ENCODE measurements around the gene METTL8.
A peak's percentile ranks its signal among the peaks of the same experiment; 100 is the strongest.

Gene METTL8

GRCh38 chr2:171411791-171412483 lies 21.9 kb downstream of the METTL8 start:
- DNase-seq (ENCODE audit: low read depth): peak; percentile 39
- H3K4me3 ChIP-seq (ENCODE audit: low read depth, low read length): no peak overlapping the region
- no peak for TF ChIP-seq CTCF (conservative IDR thresholded peaks at IDR 0.05; ENCODE audit: low read depth, low read length)

DNA sequence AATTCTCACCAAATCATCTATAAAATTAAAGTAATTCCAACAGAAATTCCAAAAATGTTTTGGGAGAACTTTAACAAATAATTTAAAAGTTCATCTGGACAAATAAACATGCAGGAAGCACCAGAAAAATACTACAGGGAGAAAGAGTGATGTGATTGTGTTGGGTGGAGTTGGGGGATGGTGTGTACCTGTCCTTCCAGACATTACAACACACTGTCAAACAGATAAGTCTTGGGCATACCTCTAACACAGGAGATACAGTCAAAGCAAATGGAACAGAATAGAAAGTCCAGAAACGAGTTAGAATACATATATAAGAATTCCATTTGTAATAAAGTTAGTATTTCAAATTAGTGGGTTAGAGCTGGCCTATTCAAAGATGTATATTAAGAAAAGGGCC lies 22.6 kb downstream of the METTL8 start:
- TF ChIP-seq CTCF (conservative IDR thresholded peaks at IDR 0.05; ENCODE audit: low read depth, low read length): no peak
- no peak for DNase-seq (ENCODE audit: low read depth)
- no peak overlapping the region for H3K4me3 ChIP-seq (ENCODE audit: low read depth, low read length)

GRCh38 chr2:171410624-171411023 lies 23.2 kb downstream of the METTL8 start:
- no peak for TF ChIP-seq CTCF (conservative IDR thresholded peaks at IDR 0.05; ENCODE audit: low read depth, low read length)
- DNase-seq (ENCODE audit: low read depth): no peak
- no peak overlapping the region for H3K4me3 ChIP-seq (ENCODE audit: low read depth, low read length)

- no peak for TF ChIP-seq CTCF (conservative IDR thresholded peaks at IDR 0.05; ENCODE audit: low read depth, low read length)
- H3K4me3 ChIP-seq (ENCODE audit: low read depth, low read length): no peak overlapping the region
- DNase-seq (ENCODE audit: low read depth): no peak
Observed at GRCh38 chr2:171410101-171410500, 23.7 kb downstream of the METTL8 start.

- H3K4me3 ChIP-seq (ENCODE audit: low read depth, low read length): peak overlapping the region; percentile 51
- peak; percentile 10 for TF ChIP-seq CTCF (conservative IDR thresholded peaks at IDR 0.05; ENCODE audit: low read depth, low read length)
Observed at GRCh38 chr2:171409436-171409971, 24.3 kb downstream of the METTL8 start.

GRCh38 chr2:171407676-171408044 lies 26.1 kb downstream of the METTL8 start:
- TF ChIP-seq CTCF (conservative IDR thresholded peaks at IDR 0.05; ENCODE audit: low read depth, low read length): no peak
- DNase-seq (ENCODE audit: low read depth): no peak
- no peak overlapping the region for H3K4me3 ChIP-seq (ENCODE audit: low read depth, low read length)

More at GRCh38 chr2:171409436-171409971, 24.3 kb downstream of the METTL8 start:
- DNase-seq (ENCODE audit: low read depth): peak; percentile 56
